GM18505 (cell line): ENCODE measurements around the gene DESI1.
"Not testable (repeated sequence)": the region's sequence is repeated elsewhere in the genome, so short reads cannot be mapped to it uniquely, and the experiment has no call there.

Experiments
- ATAC-seq: cut with Tn5 transposase; IDR thresholded peaks from one replicate; pipeline ENCODE4 v1.9.1; 2021; ENCODE audit not compliant: unreplicated experiment
- POLR2A ChIP-seq: IDR thresholded peaks from 4 replicates; pipeline ENCODE4 v1.6.1; 2011; ENCODE audit warnings: borderline replicate concordance; ENCODE audit not compliant: insufficient read depth, insufficient read length; ENCODE audit errors: extremely low read depth

DESI1 gene

DNA sequence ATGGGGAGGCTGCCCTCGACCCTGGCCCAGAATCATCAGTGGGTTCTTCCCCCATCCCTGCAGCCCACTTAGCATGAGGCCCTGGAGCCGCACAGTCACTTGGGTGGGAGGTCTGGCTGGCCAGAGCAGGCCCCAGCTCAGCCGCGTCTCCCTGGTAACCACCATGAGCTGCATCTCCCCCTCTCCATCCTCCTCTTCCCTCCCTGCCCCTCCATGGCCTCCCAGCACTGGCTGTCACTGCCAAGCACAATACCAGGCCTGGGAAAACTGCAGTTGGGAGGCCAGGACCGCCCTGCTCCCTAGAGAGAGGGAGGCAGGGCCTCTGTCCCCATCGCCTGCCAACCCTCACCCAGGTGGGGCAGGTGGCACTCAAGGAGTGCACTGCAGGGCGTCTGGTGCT, 52.0 kb downstream of the DESI1 start:
- no peak for ATAC-seq
- no peak for TF ChIP-seq POLR2A

DNA sequence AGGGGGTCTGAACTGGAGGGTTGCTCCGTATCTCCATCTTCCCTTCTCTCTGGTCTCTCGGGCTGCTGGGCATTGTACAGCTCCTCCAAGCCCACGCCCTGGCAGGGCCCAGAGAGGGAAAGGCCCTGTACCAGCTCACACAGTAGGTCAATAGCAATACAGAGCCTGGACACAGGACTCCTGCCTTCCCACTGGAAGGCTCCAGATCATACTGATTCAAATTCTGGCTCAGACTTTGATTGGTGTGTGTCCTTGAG, 53.4 kb downstream of the DESI1 start:
- no peak for TF ChIP-seq POLR2A

DNA sequence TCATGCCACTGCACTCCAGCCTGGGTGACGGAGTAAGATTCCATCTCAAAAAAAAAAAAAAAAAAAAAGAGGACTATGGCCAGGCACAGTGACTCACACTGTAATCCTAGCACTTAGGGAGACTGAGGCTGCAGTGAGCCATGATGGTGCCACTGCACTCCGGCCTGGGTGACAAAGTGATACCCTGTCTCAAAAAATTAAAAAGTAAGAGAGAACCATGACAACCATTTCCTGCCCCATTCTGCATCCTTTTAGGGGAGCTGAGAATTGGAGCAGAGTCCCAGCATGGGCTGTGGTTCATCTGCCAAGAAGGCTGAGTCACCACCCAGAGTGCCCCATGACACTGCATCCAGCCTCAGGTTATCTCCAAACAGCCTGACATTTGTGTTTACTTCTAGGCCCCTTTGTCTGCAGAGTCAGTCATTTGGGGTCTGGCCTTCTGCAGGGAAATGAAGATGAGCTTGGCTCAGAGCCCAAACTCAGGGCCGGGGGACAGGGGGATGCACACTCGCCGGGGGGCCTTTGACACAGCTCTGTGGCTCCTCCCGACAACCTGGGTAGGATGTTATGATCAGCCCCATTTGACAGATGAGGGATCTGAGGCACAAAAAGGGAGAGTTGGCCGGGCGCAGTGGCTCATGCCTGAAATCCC, 55.3 kb downstream of the DESI1 start:
- no peak for ATAC-seq

More for the DNA sequence above, 53.4 kb downstream of the DESI1 start:
- ATAC-seq = no peak

GRCh38 chr22:41564563-41564962, 56.3 kb downstream of the DESI1 start:
- no peak for TF ChIP-seq POLR2A
- ATAC-seq = no peak

More for the DNA sequence above, 55.3 kb downstream of the DESI1 start:
- no peak for TF ChIP-seq POLR2A

- ATAC-seq = no peak
These were observed 57.7 kb downstream of the DESI1 start for GRCh38 chr22:41563051-41563711.

GRCh38 chr22:41562461-41562860, 58.4 kb downstream of the DESI1 start:
- TF ChIP-seq POLR2A = no peak
- no peak for ATAC-seq

More at GRCh38 chr22:41563051-41563711, 57.7 kb downstream of the DESI1 start:
- no peak for TF ChIP-seq POLR2A

- no peak for ATAC-seq
- no peak for TF ChIP-seq POLR2A
These were observed 59.1 kb downstream of the DESI1 start for GRCh38 chr22:41561788-41562187.

DNA sequence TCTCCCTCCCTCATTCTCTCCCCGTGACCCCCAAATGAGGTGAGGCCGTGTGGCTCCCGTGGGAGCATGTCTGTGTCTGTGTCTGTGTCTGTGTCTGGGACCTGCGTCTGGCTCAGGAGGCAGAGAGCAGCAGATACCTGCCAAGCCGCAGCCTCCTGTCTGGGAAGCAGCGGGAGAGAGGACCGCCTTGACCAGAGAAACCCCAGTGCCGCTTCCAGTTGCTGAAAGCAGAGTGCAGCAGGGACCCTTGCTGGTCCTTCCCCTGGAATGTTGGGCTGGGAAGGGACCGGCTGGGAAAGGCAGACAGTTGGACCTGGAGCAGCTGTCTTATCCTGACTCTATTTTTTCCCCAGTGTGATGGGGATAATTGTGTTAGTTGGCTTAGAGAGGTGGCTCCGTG, 59.5 kb downstream of the DESI1 start:
- TF ChIP-seq POLR2A = no peak
- ATAC-seq = no peak

GRCh38 chr22:41560095-41560471, 60.8 kb downstream of the DESI1 start:
- TF ChIP-seq POLR2A = no peak
- no peak for ATAC-seq

GRCh38 chr22:41558241-41558630, 62.6 kb downstream of the DESI1 start:
- not testable (repeated sequence) for ATAC-seq

DNA sequence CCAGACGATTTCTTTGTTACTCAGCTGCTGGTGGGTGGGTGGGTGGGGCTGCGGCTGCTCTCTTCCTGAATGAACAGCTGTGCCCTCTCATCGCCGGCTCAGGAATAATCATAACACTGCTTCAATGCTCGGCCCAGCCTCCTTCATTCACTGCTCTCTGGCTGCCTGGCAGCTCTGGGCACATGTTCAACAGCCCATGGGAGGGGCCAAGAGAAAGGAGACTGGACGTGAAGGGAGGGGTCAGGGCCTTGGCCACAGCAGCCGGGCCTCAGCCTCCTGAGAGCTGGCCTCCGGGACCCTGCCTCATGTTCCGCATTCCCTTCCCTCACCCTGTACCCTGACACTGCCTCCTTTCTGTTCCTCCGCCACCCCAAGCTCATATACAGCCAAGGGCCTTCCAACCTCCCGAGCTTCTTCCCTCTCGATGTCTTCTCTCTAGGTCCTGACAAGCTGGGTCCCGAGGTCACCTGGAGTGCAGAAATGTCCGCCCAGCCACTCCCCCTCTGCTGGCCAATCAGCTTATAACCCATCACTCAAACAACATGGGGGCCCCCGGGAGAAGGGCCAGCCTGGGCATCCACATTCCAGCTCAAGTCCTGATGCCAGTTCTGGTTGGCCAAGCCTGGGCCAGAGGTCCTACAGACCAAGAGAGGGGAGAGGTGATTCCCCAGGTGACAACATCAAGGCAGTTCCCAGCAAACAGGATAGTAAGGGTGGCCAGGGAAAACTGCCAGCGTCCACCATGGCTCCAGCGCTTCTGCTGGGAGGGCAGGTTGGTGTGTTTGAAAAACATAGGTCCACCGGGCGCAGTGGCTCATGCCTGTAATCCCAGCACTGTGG, 63.2 kb downstream of the DESI1 start:
- no peak for TF ChIP-seq POLR2A
- no peak for ATAC-seq

DNA sequence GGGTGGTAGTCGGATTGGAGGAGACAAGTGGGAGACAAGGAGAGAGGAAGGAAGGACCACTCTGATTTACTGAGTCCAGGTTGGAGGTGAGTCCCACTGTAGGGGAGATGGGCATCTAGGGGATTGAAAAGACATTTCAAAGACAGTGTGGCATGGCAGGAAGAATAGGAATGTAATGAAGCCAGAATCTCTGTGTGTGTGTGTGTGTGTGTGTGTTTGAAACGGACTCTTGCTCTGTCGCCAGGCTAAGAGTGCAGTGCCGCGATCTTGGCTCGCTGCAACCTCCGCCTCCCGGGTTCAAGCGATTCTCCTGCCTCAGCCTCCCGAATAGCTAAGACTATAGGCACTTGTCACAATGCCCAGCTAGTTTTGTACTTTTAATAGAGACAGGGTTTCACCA, 64.3 kb downstream of the DESI1 start:
- no peak for ATAC-seq
- TF ChIP-seq POLR2A = no peak

- no peak for ATAC-seq
- no peak for TF ChIP-seq POLR2A
These were observed 65.4 kb downstream of the DESI1 start for GRCh38 chr22:41555325-41555982.
